Neural cell (in vitro differentiated cells): ENCODE results near the gene ZFP36L2.

Experiments
- EP300 ChIP-seq: fragments of 450-650 bp; conservative IDR thresholded peaks from 2 replicates; pipeline ENCODE4 v1.6.1; 2014; ENCODE audit warnings: antibody characterized with exemption, mild to moderate bottlenecking, moderate library complexity; ENCODE audit not compliant: poor library complexity, severe bottlenecking
- EZH2 ChIP-seq: fragments of 200-600, 300-800 bp; shearing (Covaris generic), sonication (generic); IDR thresholded peaks from 2 replicates; pipeline ENCODE4 v1.6.1; 2014; ENCODE audit warnings: antibody characterized with exemption, low read length, borderline replicate concordance, mild to moderate bottlenecking; ENCODE audit not compliant: insufficient read depth, poor library complexity, severe bottlenecking
- MXI1 ChIP-seq: fragments of 450-650 bp; conservative IDR thresholded peaks from 2 replicates; pipeline ENCODE4 v1.6.1; 2014; ENCODE audit warnings: antibody characterized with exemption, mild to moderate bottlenecking; ENCODE audit not compliant: poor library complexity, severe bottlenecking
- POLR2AphosphoS5 ChIP-seq: IDR thresholded peaks from 2 replicates; pipeline ENCODE4 v1.6.1; 2012
- SMC3 ChIP-seq: fragments of 450-650 bp; conservative IDR thresholded peaks from 2 replicates; pipeline ENCODE4 v1.6.1; 2014; ENCODE audit warnings: antibody characterized with exemption, mild to moderate bottlenecking, moderate library complexity; ENCODE audit not compliant: poor library complexity
- TAF1 ChIP-seq: IDR thresholded peaks from 2 replicates; pipeline ENCODE4 v1.6.1; 2012; ENCODE audit warnings: low read depth
- TF ChIP-seq, protein P1 (sequence below): fragments of 450-650 bp; IDR thresholded peaks from 2 replicates; pipeline ENCODE4 v1.5.1; 2014; ENCODE audit warnings: antibody characterized with exemption, mild to moderate bottlenecking, moderate library complexity; ENCODE audit not compliant: poor library complexity, severe bottlenecking

GRCh38 chr2:43267381-43267780 lies 41.0 kb upstream of the ZFP36L2 start:
- TF ChIP-seq, protein P1, sequence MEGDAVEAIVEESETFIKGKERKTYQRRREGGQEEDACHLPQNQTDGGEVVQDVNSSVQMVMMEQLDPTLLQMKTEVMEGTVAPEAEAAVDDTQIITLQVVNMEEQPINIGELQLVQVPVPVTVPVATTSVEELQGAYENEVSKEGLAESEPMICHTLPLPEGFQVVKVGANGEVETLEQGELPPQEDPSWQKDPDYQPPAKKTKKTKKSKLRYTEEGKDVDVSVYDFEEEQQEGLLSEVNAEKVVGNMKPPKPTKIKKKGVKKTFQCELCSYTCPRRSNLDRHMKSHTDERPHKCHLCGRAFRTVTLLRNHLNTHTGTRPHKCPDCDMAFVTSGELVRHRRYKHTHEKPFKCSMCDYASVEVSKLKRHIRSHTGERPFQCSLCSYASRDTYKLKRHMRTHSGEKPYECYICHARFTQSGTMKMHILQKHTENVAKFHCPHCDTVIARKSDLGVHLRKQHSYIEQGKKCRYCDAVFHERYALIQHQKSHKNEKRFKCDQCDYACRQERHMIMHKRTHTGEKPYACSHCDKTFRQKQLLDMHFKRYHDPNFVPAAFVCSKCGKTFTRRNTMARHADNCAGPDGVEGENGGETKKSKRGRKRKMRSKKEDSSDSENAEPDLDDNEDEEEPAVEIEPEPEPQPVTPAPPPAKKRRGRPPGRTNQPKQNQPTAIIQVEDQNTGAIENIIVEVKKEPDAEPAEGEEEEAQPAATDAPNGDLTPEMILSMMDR: no peak
- no peak for TF ChIP-seq EZH2
- no peak for TF ChIP-seq POLR2AphosphoS5
- no peak for TF ChIP-seq EP300
- no peak for TF ChIP-seq MXI1
- TF ChIP-seq SMC3: no peak
- no peak for TF ChIP-seq TAF1
